Activated CD8-positive, alpha-beta memory T cell treated with anti-CD3 and anti-CD28 coated beads, Interleukin-2, amount 50 U/mL, for 4 hours (primary cell): Measurements from ENCODE around the gene AQR.
"Not testable (repeated sequence)": the region's sequence is repeated elsewhere in the genome, so short reads cannot be mapped to it uniquely, and the experiment has no call there.

Experiments
- DNase-seq: peaks from one replicate; pipeline ENCODE4 v3.0.0-alpha.2; 2020

The AQR gene

DNA sequence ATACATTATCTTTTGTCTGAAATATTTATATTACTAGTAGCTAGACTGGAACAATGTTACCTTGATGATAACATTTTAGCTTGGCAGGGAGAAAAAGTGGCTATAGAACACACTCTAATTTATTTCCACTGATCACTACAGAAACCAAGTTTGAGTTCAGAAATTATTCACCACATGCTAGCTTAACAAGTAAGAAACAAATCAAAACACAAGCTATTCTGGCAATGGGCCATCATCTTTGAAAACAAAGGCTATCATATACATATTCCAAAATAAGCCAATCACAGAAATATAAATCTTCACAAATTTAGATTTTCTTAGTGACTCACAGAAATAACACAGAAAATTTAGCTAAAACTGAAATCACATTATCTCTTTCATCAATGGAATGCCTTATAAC lies 17.1 kb downstream of the AQR start:
- DNase-seq: no peak

DNA sequence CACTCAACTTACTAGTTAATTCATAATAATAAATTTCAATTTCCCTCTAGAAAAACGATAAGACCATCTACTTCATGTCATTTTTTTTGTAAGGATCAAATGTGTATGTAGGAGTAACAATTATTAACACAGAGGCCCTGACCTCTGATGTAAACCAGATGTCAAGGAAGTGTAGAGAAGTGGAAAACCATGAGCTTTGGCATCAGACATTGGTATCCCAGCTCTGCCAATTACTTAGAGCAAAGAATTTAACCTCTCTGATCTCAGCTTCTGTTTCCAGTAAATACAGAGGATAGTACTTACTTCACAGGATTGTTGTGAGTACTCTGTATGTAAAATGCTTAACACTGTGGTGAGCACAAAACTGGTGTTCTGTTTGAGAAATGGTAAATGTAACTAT lies 17.5 kb downstream of the AQR start:
- DNase-seq: no peak

DNA sequence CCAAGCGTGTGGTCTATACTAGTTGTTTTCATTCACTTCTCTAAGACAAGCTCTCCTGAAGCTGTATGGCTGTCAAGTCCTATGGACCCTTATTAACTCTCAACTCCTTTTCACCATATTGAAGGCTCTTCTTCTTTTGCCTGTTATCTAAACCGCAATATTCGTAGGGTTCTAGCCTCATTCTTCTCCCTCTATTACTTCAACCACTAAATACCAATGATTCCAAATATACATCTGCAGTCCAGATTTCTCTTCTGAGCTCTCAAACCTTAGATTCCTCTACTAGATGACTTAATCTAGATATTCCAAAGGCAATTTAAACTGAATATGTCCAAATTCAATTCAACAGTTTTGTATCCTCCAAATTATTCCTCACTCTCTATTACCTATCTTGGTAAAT lies 24.6 kb downstream of the AQR start:
- DNase-seq: no peak

DNA sequence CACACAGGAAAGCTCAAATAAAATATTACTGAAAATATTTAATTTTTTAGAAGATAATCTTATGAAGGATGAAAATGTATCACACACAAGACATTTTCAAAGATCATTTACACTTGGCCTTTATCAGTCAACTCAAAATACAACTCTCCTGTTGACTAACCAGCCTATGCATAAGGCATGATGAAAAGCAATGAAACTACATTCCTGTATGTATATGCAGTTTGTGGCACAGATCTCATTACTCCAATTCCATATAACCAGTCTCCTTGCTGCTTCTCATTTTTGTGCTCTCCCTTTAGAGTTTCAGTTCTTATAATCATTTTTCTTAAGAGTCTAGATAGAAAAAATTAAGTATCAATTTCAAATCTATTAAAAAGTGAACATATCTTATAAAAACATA lies 25.8 kb downstream of the AQR start:
- no peak for DNase-seq

DNA sequence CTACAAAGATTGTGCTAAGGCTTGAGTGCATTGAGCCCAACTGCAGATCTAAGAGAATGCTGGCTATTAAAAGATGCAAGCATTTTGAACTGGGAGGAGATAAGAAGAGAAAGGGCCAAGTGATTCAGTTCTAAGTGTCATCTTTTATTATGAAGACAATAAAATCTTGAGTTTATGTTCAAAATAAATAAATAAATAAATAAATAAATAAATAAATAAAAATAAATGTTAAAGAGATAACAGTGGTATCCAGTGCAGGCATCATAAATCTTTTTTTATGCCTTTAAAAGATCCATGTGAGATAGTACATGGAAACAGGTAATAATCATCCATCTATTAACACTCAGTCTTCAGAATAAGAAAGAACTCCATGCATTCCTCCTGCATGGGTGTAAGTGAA lies 26.3 kb downstream of the AQR start:
- DNase-seq: not testable (repeated sequence)

DNA sequence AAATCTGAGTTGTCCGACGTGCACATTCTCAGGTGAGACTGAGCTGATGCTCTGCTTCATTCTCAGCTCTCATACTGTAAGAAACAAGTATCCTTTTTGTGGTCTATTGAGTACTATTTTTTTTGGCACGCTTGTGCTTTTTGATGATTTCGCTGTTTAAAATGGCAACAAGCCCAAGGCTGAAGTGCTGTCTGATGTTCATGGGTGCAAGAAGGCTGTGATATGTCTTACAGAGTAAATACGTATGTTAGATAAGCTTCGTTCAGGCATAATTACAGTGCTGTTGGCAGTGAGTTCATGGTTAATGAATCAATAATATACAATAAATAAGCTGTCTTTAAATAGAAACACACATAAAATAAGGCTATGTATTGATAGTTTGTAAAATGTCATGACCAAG lies 27.2 kb downstream of the AQR start:
- no peak for DNase-seq

DNA sequence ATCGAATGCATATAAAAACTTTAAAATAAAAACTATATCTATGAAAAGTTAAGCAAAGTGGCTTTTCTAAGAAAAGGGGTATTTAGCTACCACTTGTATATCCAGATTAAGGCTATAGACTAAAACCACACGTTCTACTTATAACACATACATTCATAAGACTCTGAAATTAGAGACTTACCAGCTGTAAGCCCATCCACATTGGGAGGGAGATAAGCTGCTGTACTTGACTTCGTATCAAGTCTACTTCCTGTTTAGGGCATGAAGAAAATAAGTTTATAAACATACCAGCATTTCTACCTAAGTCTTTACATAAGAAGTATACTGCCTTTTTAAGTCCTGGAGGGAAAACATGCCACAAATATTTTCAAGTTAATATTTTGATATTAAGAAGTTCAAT lies 27.7 kb downstream of the AQR start:
- DNase-seq: no peak

DNA sequence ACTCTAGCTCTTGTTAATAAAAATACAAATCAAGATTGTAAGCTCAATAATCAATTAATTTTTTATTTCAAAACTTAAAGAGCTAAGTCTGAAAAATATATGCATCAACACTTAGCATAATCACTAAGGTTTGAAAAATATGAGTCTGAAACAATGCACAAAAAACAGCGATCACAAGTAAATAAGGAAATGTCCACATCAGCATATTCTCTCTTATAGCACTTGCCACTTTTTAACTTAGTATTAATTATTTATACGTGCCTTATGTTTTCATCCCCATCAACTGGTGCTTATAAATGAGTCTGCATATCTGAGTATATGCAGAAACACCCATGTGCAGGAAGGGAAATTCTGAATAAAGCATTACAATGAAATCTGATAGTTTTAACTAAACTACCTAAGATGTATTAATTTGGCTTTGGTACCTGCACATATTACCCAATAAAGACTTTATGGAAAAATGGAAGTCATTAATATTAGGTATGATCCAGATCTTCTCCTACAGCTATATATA lies 28.3 kb downstream of the AQR start:
- no peak for DNase-seq

DNA sequence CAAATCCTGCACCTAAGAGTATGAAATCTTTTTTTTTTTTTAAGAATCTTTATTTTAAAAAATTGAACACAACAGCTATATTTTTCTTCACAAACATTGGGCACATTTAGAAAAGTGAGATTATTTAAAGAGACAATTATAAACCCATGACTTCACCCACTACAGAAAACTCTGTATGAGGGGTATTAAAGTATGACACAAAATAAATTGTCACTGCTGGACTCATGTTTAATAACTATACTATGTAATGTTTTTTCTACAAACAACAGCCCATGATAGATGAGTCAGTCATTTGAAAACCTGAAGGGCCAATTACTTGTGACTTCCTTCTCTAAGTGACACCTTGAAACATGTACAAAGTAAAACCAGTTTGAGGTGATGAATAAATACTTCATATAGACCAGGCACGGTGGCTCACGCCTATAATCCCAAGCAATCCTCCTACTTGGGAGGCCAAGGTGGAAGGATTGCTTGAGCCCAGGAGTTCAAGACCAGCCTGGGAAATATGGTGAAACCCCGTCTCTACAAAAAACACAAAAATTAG lies 36.0 kb downstream of the AQR start:
- no peak for DNase-seq

DNA sequence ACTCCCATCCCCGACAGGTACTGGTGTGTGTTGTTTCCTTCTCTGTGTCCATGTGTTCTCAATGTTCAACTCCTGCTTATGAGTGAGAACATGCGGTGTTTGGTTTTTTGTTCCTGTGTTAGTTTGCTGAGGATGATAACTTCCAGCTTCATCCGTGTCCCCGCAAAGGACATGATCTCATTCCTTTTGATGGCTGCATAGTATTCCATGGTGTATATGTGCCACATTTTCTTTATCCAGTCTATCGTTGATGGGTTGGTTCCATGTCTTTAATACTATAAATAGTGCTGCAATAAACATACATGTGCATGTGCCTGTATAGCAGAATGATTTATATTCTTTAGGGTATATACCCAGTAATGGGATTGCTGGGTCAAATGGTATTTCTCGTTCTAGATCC lies 41.2 kb downstream of the AQR start:
- not testable (repeated sequence) for DNase-seq

DNA sequence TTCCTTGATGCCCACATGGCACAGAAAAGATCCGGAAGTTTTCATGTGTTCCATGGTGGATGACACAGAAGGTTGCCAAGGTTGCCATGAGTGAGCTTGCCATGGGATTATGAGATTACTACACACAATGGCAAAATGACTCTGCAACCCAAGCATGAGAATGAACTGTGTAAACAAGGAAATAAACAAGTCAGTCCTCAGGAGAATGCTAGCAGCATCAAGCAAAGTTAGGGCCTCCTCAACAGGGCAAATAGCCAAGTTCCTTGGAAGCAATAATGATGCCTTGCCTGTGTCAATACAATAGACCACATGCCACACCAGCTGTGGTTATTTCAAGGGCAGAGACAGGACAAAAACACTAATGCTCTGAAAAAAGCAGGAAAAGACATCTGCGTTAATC lies 41.8 kb downstream of the AQR start:
- no peak for DNase-seq

DNA sequence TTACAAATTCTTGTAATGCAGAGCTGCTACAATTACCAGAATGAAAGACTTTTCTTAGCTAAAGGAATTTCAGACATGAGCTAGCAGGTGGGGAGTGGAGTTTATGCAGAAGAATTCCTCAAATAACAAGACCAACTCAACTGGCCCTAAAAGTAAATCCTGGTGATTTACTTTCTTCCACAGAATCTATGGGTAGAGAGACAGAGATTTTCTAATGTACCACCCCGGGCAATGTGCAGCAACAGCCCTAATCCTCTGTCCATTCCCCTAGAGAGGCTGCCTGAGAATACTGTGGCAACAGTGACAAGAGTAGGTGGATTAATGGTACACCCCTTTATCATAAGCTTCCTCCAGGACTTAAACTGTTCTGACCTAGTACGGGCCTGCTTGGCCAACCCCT lies 55.2 kb downstream of the AQR start:
- DNase-seq: no peak

DNA sequence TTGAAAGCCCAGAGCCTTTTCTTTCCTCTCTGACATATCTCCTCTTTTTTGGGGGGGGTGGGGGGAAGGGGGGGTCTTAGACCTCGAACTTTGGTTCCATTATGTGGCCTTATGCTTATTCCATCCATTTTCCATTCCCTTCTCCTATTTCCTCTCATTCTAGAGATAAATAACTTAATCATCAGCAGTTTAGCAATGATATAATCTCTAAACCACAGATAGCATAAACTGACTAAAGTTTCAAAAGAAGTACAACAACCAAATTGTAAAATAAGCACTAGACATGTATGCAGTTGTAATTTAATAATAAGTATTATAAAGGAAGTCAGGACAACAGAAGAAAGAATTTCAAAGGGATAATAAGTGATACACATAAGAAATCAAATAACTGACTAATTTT lies 64.5 kb downstream of the AQR start:
- no peak for DNase-seq

DNA sequence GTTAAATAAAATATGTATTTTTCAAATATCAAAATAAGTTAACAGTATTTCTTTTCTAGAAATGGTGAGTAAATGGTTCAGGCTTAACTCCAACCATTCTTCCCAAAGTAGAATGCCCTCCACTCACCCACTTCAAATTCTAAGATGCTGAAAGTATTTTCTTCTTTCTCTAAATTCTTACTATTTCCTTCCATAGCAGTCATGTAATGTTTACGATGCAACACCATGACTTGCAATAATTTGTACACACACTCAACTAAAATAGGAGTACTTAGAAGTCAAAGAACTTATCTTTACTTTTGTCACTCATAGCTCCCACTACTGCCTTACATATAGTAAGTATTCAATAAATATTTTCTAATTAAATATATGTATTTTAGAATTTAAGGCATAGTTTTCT lies 65.0 kb downstream of the AQR start:
- no peak for DNase-seq

DNA sequence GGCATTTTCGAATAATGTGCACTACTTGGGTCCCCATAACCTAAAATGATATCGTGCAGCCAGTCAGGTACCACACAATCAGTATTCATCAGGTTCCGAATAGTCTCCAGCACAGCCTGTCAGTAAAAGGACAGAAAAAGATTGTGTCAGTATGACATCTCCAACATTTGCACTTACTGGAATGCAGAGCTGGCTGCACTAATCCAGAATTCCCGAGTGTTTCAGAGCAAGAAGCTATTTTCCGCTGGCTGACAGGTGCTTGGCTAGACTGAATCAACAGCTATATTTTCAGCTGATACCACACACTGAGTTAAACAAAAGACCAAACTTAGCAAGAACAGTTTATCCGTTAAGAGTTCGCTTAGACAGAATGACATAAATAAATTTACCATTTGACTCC lies 68.8 kb downstream of the AQR start:
- DNase-seq: no peak

DNA sequence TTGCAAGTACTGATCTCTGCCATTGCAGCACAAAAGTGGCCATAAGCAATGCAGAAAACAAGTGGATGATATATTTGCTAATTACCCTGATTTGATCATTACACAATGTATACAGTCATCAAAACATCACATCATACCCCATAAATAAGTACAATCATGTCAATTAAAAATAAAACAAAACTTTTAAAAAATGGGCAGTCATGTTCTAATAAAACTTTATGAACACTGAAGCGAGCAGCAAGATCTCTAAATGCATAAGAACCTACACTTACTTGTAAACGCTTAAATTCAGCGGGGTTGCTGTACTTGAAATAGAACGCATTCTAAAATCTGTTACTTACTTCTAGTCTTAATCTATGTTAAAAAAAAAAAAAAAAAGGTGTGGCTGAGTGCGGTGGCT lies 73.4 kb downstream of the AQR start:
- no peak for DNase-seq

DNA sequence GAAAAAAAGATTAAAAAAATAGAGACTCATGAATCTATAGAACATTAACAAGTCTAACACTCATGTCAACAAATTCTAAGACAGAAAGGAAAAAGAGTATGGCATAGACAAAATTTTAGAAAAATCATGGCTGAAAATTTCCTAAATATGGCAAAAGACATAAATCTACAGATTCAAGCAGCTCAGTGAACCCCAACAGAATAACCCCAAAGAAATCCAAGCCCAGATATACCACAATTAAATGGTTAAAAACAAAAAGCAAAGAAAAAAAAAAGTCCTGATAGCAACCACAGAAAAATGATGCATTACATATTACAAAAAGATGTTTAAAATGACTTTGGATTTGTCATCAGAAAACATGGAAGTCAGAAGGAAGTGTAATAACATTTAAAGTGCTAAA lies 75.6 kb downstream of the AQR start:
- no peak for DNase-seq

DNA sequence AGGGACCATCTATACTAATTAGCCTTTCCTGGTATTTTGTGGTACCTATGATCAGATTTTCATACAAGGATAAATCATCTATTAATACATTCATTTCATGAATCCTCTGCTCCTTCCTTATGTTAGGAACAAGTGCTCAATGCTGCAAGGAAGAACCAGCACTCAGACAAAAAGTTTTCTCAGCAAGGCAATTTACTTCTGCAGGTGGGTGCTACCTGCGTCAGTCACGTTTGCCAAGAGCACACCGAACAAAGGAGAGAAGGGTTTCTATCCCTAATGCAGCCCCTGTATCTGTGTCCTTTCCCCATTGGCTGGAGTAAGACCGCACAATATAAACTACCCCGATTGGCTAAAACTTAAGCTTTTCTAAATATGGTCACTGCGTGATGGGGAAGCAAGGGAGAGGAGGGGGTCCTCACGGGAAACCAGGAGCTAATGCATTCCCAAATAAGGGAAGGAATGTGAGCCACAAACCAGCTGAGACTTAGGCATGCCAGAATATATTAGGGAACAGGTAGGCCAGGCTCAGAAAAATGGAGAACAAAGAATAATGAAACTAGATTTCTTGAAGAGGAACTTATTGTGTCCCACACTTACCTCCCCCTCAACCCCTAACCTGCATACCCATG lies 76.5 kb downstream of the AQR start:
- no peak for DNase-seq

DNA sequence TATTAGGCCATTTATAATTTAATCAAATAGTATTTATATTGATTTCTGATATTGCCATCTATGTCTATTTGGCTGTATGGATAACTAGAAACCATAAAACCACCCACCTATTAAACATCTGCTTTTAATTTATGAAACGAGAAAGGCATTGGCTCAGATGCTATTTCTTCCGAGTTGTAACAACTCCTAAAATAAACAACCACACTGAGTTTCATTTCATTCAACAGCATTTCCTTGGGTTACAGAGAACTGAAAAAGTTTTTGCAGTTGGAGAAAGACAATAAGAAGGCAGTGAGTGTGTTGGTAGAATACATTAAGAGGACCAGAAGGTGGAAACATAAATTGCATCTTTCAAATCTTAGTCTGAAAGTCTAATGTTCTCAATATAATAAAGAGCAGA lies 79.1 kb downstream of the AQR start:
- DNase-seq: no peak

DNA sequence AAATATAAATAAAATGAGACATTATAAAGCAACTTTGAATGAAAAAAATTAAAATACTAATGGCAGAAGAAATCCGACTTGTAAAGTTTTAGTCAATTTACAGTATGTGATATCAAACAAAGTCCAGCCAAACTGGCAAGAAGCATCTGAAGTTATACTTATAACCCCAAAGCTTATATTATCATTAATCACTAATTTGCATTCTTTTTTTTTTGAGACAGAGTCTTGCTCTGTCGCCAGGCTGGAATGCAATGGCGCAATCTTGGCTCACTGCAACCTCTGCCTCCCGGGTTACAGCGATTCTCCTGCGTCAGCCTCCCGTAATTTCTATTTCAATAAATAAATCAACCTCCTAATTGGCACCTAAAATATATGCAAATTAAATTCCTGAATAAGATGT lies 80.1 kb downstream of the AQR start:
- DNase-seq: no peak

DNA sequence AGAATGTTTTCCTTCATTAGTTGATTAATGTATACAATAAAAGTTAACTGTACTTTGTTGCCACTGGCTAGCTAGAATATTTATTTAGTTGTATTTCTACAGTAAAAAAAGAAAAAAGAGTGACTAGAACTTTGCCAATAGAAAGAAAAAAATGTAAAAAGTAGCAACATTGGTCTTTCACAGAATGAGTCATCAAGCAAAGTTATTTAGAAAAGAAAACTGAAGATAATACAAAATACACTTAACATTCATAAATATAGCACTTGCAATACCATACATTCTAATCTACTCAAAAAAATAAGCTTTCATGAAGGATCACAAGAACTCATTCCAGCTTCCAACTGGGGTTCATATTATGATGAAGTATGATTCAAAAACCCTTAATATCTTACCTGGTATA lies 83.4 kb downstream of the AQR start:
- DNase-seq: no peak

DNA sequence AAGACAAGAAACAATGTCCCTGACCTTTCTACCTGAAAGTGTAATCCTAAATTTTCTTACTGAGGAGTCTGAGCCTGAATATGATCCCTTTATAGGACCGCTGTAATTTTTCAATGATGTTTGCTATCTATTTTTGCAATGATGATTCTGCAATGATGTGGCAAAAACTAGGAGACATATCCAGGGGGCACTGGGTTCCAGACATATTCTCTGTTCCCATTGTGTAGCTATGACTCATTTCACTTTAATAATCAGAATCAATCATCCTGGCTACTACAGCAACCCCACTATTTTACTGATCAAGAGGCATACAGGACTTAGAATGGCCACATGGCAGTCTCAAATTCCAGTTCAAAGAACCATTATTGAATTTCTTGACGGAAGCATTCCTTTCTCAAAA lies 85.9 kb downstream of the AQR start:
- DNase-seq: no peak

DNA sequence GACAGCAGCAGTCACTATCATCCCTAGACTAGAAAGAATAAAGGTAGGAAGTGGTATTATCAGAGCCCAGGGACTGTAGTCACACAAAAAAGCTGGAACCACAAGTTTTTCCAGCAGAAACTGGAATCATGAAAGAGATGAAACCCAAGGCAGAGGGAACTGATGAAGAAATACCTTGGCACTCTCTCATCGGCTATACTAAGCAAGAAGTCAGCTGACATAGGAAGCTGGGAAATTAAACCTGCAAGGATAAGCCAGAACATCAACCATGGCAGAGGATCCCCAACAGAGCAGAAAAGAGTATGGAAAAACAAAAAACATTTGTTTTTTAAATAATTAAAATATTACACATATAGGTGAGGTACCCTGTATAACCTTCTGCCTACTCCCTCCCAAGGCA lies 86.5 kb downstream of the AQR start:
- no peak for DNase-seq

DNA sequence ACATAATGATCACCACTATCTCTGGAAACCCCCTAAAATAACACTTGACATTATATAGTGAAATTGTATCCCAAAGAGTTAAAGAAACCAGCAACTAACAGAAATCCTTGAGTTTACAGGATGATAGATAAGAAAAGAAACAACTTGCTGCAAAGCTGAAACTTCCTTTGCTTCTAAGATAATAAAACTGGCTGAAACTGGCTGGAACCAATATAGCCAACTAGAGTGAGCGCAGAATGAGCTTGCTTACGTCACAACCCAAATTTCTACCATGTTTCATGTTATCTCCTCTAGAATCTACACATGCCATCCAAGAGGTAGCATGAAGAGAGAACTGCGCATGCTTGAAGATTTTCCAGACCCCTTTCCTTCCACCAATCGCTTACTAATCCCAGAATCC lies 90.4 kb downstream of the AQR start:
- no peak for DNase-seq

DNA sequence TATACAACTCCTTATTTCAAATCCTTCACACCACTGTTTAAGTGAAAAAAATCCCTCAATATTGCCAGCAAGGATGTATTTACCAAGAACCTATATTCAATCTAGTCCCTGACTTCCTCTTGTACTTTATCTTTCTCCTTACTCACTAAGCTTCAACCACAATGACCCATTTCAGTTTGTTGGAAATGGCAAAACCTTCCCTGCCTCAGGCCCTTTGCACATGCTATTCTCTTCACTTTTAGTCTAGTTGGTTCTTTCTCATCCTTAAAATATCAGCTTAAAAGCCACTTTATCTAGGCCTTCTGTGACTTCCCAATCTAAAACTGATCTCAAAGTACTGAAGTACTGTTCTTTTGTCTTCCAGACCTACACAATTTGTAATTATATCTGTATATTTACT lies 92.9 kb downstream of the AQR start:
- no peak for DNase-seq

DNA sequence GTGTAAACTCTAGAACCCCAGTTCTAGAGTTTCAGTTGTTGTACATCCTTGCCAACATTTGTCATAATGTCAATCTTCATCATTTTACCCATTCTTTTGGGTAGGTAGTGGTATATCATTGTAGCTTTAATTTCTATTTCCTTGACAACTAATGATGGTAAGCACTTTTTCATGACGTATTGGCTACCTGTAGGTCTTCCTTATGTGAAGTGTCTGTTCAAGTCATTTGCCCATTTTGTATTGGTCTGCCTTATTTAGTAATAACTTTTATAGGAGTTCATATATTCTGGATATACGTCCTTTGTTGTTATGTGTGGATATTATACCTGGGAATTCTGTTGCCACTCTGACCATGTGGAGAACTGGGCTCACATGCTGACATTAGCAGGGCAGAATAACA lies 100.4 kb downstream of the AQR start:
- no peak for DNase-seq
